ENCODE measurements around the gene FGD3.

Gene FGD3

DNA sequence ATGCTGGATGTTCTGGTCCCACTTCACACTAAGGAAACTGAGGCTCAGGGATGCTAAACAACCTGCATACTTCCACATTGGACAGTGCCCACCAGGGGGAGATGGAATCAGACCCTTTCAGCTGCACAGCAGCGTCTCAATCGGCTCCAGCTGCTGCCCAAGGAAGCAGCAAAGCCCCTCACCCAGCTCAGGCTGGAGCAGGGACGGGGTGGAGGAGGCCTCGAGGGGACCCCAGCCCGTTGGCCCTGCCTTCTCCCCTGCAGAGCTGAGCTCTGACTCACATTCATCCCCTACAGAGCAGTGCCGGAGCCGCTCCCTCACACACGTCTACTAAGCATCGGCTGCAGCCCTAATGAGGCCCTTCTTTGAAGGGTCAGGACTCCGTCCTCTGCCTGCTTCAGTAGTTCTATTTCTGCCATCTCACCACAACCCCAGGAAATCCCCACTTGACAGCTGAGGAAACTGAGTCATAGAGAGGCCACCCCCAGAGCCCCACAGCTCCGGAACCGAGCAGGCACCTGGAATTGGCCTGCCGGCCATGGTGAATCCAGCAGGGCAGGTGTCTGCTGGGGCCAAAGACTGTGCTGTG is 89.7 kb downstream of the FGD3 start:
- Histone ChIP-seq H3K27ac (ENCODE audit: low read depth, low read length) (no peak overlapping the region), H2AFZ (ENCODE audit: low read depth, low read length, severe bottlenecking) (no peak overlapping the region), H3K4me2 (ENCODE audit: low read depth, low read length, poor library complexity, severe bottlenecking) (no peak overlapping the region), H3K9me3 (ENCODE audit: insufficient read depth, low read length) (no peaks in the 10 kb centered on the region), H3K9ac (ENCODE audit: low read length) (no peak overlapping the region), H4K20me1 (ENCODE audit: low read depth, low read length) (no peaks in the 10 kb centered on the region), H3F3A (ENCODE audit: insufficient read depth) (no peaks in the 10 kb centered on the region), H3K79me2 (ENCODE audit: insufficient read depth, low read length) (no peaks in the 10 kb centered on the region), H3K27me3 (ENCODE audit: low read length) (no peaks in the 10 kb centered on the region), H3K36me3 (ENCODE audit: low read length) (no peaks in the 10 kb centered on the region), H3K9me2 (replicated peaks; ENCODE audit: insufficient read depth, low read length) (no peaks in the 10 kb centered on the region), H3K4me3 (ENCODE audit: insufficient read depth, low read length, poor library complexity, severe bottlenecking) (no peak overlapping the region)
- TF ChIP-seq EZH2phosphoT487 (conservative IDR thresholded peaks at IDR 0.05; ENCODE audit: low read length) (no peak), CTCF (IDR thresholded peaks at IDR 0.05; ENCODE audit: insufficient read depth, low read length, poor library complexity, severe bottlenecking) (no peak)

DNA sequence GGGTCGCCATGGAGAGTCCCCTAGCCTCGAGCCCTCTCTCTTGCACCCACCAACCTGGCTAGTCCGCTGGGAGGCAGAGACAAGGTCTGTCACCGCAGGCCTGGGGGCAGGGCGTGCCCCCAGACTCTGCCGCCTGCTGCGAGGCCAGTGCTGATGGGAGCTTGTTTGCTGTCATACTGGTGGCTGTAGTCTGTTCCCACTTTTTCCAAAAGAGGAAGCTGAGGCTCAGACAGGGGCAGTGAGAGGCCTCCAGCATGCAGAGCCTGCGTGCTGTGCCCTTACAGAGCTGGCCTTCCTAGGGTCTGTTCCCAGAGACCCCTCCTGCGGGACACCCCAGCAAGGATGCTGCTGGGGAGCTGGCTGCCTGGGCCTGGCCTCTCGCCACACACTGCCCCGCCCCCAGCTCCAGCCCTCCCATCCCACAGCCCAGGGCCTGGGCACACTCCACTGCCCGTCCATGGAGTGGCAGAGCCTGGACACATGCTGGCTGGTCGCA is 90.2 kb downstream of the FGD3 start:
- H3K36me3 ChIP-seq (ENCODE audit: low read length): no peaks in the 10 kb centered on the region
- H3K27me3 ChIP-seq (ENCODE audit: low read length): no peaks in the 10 kb centered on the region
- no peak overlapping the region for H3K4me2 ChIP-seq (ENCODE audit: low read depth, low read length, poor library complexity, severe bottlenecking)
- H3K9me2 ChIP-seq (replicated peaks; ENCODE audit: insufficient read depth, low read length): no peaks in the 10 kb centered on the region
- no peaks in the 10 kb centered on the region for H4K20me1 ChIP-seq (ENCODE audit: low read depth, low read length)
- H2AFZ ChIP-seq (ENCODE audit: low read depth, low read length, severe bottlenecking): no peak overlapping the region
- H3K9ac ChIP-seq (ENCODE audit: low read length): no peak overlapping the region
- H3K4me3 ChIP-seq (ENCODE audit: insufficient read depth, low read length, poor library complexity, severe bottlenecking): no peak overlapping the region
- no peak overlapping the region for H3K27ac ChIP-seq (ENCODE audit: low read depth, low read length)
- TF ChIP-seq CTCF (IDR thresholded peaks at IDR 0.05; ENCODE audit: insufficient read depth, low read length, poor library complexity, severe bottlenecking) (no peak), EZH2phosphoT487 (conservative IDR thresholded peaks at IDR 0.05; ENCODE audit: low read length) (no peak)
- H3K79me2 ChIP-seq (ENCODE audit: insufficient read depth, low read length): no peaks in the 10 kb centered on the region
- no peaks in the 10 kb centered on the region for H3F3A ChIP-seq (ENCODE audit: insufficient read depth)
- H3K9me3 ChIP-seq (ENCODE audit: insufficient read depth, low read length): no peaks in the 10 kb centered on the region

- no peaks in the 10 kb centered on the region for H3K79me2 ChIP-seq (ENCODE audit: insufficient read depth, low read length)
- H2AFZ ChIP-seq (ENCODE audit: low read depth, low read length, severe bottlenecking): no peak overlapping the region
- H3K9me3 ChIP-seq (ENCODE audit: insufficient read depth, low read length): no peaks in the 10 kb centered on the region
- no peaks in the 10 kb centered on the region for H3K27me3 ChIP-seq (ENCODE audit: low read length)
- H3K36me3 ChIP-seq (ENCODE audit: low read length): no peaks in the 10 kb centered on the region
- no peaks in the 10 kb centered on the region for H3F3A ChIP-seq (ENCODE audit: insufficient read depth)
- no peak overlapping the region for H3K4me3 ChIP-seq (ENCODE audit: insufficient read depth, low read length, poor library complexity, severe bottlenecking)
- H4K20me1 ChIP-seq (ENCODE audit: low read depth, low read length): no peaks in the 10 kb centered on the region
- no peak overlapping the region for H3K4me2 ChIP-seq (ENCODE audit: low read depth, low read length, poor library complexity, severe bottlenecking)
- no peaks in the 10 kb centered on the region for H3K9me2 ChIP-seq (replicated peaks; ENCODE audit: insufficient read depth, low read length)
- H3K9ac ChIP-seq (ENCODE audit: low read length): no peak overlapping the region
- TF ChIP-seq EZH2phosphoT487 (conservative IDR thresholded peaks at IDR 0.05; ENCODE audit: low read length) (no peak), CTCF (IDR thresholded peaks at IDR 0.05; ENCODE audit: insufficient read depth, low read length, poor library complexity, severe bottlenecking) (no peak)
- H3K27ac ChIP-seq (ENCODE audit: low read depth, low read length): no peak overlapping the region
Observed at GRCh38 chr9:93038918-93039317, 91.6 kb downstream of the FGD3 start.

All from SU-DHL-6 (cell line).